Measurements from ENCODE around the gene CFD.
"Not testable (repeated sequence)": the region's sequence is repeated elsewhere in the genome, so short reads cannot be mapped to it uniquely, and the experiment has no call there.

The CFD gene

GRCh38 chr19:873561-874041 is 14.1 kb downstream of the CFD start:
- no peak for DNase-seq

- DNase-seq = no peak
Measured at GRCh38 chr19:875265-875879, 15.9 kb downstream of the CFD start.

- DNase-seq = no peak
Measured at GRCh38 chr19:876089-876488, 16.6 kb downstream of the CFD start.

DNA sequence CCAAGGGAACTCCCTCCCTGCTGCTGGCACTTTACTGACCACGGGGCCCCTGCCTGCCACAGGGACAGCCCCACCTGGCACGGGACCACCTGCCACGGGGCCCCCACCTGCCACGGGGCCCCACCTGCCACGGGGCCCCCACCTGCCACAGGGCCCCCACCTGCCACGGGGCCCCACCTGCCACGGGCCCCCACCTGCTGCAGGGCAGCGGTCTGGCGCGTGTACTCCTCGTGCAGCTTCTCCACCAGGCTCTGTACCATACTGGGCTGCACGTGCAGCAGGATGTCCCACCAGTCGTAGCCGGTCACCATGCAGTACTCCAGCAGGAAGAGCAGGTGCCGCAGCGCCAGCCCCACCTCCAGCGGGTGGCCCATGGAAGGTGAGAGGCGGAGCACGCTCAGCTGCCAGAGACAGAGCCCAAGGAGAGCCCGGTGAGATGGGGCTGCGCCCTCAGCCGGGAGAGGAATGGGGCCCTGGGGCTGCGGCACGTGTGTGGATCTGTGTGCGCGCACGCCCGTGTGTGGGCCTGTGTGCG is 17.4 kb downstream of the CFD start:
- DNase-seq = no peak

GRCh38 chr19:877992-878660 is 18.7 kb downstream of the CFD start:
- not testable (repeated sequence) for DNase-seq

DNA sequence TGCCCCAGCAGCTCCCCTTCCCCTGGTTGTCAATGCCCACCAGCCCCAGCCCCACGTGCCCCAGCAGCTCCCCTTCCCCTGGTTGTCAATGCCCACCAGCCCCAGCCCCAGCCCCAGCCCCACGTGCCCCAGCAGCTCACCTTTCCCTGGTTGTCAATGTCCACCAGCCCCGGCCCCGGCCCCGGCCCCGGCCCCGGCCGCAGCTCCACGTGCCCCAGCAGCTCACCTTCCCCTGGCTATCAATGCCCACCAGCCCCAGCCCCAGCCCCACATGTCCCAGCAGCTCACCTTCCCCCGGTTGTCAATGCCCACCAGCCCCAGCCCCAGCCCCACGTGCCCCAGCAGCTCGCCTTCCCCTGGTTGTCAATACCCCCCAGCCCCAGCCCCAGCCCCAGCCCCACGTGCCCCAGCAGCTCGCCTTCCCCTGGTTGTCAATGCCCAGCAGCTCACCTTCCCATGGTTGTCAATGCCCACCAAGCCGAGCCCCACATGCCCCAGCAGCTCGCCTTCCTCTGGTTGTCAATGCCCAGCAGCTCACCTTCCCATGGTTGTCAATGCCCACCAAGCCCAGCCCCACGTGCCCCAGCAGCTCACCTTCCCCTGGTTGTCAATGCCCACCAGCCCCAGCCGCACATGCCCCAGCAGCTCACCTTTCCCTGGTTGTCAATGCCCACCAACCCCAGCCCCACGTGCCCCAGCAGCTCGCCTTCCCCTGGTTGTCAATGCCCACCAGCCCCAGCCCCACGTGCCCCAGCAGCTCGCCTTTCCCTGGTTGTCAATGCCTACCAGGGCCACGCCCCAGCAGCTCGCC is 19.5 kb downstream of the CFD start:
- DNase-seq = not testable (repeated sequence)

GRCh38 chr19:879711-880438 is 20.4 kb downstream of the CFD start:
- no peak for DNase-seq

GRCh38 chr19:881385-882071 is 22.1 kb downstream of the CFD start:
- DNase-seq = no peak

- DNase-seq = no peak
Measured at GRCh38 chr19:882871-883497, 23.5 kb downstream of the CFD start.

DNA sequence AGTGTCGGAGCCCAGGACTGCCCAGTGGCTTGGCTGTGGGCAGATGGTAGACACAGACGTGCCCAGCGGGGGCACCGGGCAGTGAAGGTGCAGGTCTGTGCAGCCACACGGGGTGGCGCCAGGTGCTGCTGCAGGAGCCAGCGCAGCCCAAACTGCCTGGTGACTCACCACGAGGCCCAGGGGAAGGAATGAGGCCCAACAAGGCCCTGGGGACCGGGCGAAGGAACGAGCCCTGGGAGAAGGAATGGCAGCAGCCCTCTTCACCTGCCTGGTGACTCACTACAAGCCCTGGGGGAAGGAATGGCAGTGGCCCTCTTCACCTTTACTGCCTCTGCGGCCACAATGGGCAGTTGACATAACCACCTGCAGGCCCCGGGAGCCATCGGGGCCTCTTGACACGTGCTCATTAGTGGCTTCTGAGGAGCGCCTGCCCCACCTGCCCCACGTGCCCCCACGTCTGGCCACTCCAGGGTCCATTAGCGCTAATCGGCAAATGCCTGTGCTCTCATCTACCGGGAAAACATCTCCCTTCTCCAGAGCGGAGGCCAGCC is 24.3 kb downstream of the CFD start:
- no peak for DNase-seq

DNA sequence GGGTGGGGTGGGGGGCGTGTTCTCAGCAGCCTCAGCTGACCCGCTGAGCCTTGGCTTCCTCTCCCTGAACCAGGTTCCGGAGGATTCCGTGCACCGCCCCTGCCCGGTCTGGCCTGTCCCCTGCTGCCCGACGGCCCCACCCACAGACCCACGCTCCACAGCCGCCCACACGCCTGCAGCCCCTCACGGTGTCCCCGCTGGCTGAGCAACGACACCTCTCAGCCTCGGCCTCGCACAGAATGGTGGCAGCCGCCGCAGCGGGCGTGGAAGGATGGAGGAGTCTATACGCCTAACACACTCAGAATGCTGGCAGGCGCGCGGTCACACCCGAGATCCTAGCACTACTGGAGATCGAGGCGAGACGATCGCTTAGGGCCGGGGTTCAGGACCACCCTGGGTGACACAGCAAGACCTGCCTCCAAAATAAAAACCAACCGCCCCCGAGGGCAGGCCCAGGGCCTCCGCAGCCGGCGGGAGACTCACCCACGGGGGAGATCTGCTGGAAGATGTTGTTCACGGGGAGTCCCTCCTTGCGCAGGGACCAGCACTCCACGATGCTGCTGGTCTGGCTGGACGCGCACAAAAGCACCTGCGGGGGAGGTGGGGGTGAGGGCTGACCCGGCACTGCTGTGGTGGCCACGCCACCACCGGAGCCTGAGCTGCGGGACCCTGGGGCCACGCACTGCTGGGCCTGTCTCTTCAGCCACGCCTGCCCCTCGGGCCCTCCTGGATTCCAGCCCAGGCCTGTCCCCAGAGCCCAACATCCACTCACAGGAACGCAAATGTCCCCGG is 25.2 kb downstream of the CFD start:
- no peak for DNase-seq

- DNase-seq = no peak
Measured at GRCh38 chr19:885536-886224, 26.2 kb downstream of the CFD start.

- no peak for DNase-seq
Measured at GRCh38 chr19:887072-887471, 27.6 kb downstream of the CFD start.

DNA sequence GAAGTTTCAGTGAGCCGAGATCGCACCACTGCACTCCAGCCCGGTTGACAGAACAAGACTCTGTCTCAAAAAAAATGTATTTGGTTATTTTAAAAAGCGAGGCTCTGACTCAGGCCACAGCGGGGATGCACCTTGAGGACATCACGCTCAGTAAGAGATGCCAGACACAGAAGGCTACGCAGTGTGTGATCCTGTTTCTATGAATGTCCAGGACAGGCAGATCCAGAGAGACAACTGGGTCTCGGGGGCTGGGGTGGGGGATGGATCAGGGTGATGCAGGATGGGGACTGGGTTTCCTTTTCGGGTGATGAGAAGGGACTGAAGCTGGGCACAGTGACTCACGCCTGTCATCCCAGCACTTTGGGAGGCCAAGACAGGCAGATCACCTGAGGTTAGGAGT is 28.1 kb downstream of the CFD start:
- DNase-seq = no peak

- DNase-seq = no peak
Measured at GRCh38 chr19:888581-889385, 29.3 kb downstream of the CFD start.

- DNase-seq = no peak
Measured at GRCh38 chr19:889662-890295, 30.3 kb downstream of the CFD start.

DNA sequence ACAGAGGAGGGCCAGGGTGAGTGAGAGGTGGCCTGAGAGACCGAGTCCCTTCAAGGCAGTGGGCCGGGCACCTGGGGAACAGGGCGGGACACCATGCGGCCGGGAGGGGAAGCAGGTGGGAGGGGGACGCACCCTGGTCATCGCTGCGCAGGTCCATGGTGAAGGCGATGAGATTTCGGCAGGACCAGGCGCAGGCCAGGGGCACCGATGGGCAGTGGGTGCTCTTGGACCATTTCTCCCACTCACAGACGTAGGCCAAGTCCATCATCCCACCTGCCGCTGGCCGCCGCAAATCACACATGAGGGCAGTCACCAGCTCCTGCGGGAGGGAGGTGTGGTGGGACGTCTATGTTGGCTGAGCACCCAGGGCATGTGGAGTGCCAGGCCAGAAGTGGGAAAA is 31.4 kb downstream of the CFD start:
- no peak for DNase-seq

- DNase-seq = not testable (repeated sequence)
Measured at GRCh38 chr19:891421-892200, 32.1 kb downstream of the CFD start.

All from OCI-M1 (cell line).